ENCODE measurements around the gene ROBO4.

ROBO4 gene

GRCh38 chr11:124917115-124917637, 19.5 kb upstream of the ROBO4 start:
- POLR2A ChIA-PET, result no interaction called here
- DNase-seq (ENCODE audit: extremely low spot score), result no peak
- TF ChIP-seq FOXA1 (IDR thresholded peaks at IDR 0.05) (no peak), ZNF384 (IDR thresholded peaks at IDR 0.05) (no peak), HDGF (IDR thresholded peaks at IDR 0.05; ENCODE audit: borderline replicate concordance) (no peak), SP1 (IDR thresholded peaks at IDR 0.05) (no peak), FOXM1 (IDR thresholded peaks at IDR 0.05; ENCODE audit: borderline replicate concordance) (no peak), FOXK2 (IDR thresholded peaks at IDR 0.05) (no peak), BHLHE40 (IDR thresholded peaks at IDR 0.05; ENCODE audit: borderline replicate concordance) (no peak), PKNOX1 (IDR thresholded peaks at IDR 0.05) (no peak), TARDBP (IDR thresholded peaks at IDR 0.05) (no peak), NFRKB (IDR thresholded peaks at IDR 0.05) (no peak), LEF1 (IDR thresholded peaks at IDR 0.05; ENCODE audit: borderline replicate concordance) (no peak), L3MBTL2 (conservative IDR thresholded peaks at IDR 0.05) (no peak), SUZ12 (IDR thresholded peaks at IDR 0.05) (no peak), CTBP1 (IDR thresholded peaks at IDR 0.05; ENCODE audit: borderline replicate concordance) (no peak), ELF4 (IDR thresholded peaks at IDR 0.05) (no peak), ARNT (IDR thresholded peaks at IDR 0.05) (no peak)
- CTCF ChIA-PET, result no interaction called here

GRCh38 chr11:124916370-124916710, 18.7 kb upstream of the ROBO4 start:
- no peak for DNase-seq (ENCODE audit: extremely low spot score)
- CTCF ChIA-PET, result no interaction called here
- no peak for TF ChIP-seq ZNF384 (IDR thresholded peaks at IDR 0.05)
- no peak for TF ChIP-seq SP1 (IDR thresholded peaks at IDR 0.05)
- no peak for TF ChIP-seq FOXA1 (IDR thresholded peaks at IDR 0.05)
- POLR2A ChIA-PET, result interaction anchor here (0.7 kb wide), 1 partner anchor 40 kb away, joined by 3 read pairs; no protein-coding TSS in a partner anchor

GRCh38 chr11:124915541-124916369, 18.1 kb upstream of the ROBO4 start:
- TF ChIP-seq FOXA1 (IDR thresholded peaks at IDR 0.05) (no peak), SP1 (IDR thresholded peaks at IDR 0.05) (no peak), FOXK2 (IDR thresholded peaks at IDR 0.05) (no peak), CTBP1 (IDR thresholded peaks at IDR 0.05; ENCODE audit: borderline replicate concordance) (no peak), L3MBTL2 (conservative IDR thresholded peaks at IDR 0.05) (no peak), HDGF (IDR thresholded peaks at IDR 0.05; ENCODE audit: borderline replicate concordance) (no peak), TARDBP (IDR thresholded peaks at IDR 0.05) (no peak), BHLHE40 (IDR thresholded peaks at IDR 0.05; ENCODE audit: borderline replicate concordance) (no peak), ELF4 (IDR thresholded peaks at IDR 0.05) (no peak), FOXM1 (IDR thresholded peaks at IDR 0.05; ENCODE audit: borderline replicate concordance) (no peak), PKNOX1 (IDR thresholded peaks at IDR 0.05) (no peak), SUZ12 (IDR thresholded peaks at IDR 0.05) (no peak), ARNT (IDR thresholded peaks at IDR 0.05) (no peak), NFRKB (IDR thresholded peaks at IDR 0.05) (no peak), LEF1 (IDR thresholded peaks at IDR 0.05; ENCODE audit: borderline replicate concordance) (no peak)
- POLR2A ChIA-PET, result interaction anchor here (0.7 kb wide), 1 partner anchor 39 kb away, joined by 3 read pairs; no protein-coding TSS in a partner anchor
- DNase-seq (ENCODE audit: extremely low spot score), result no peak
- CTCF ChIA-PET, result no interaction called here

- ChIA-PET POLR2A (no interaction called here), CTCF (no interaction called here)
- no peak for DNase-seq (ENCODE audit: extremely low spot score)
- TF ChIP-seq FOXK2 (IDR thresholded peaks at IDR 0.05) (no peak), ARNT (IDR thresholded peaks at IDR 0.05) (no peak), SP1 (IDR thresholded peaks at IDR 0.05) (no peak), HDGF (IDR thresholded peaks at IDR 0.05; ENCODE audit: borderline replicate concordance) (no peak), CTBP1 (IDR thresholded peaks at IDR 0.05; ENCODE audit: borderline replicate concordance) (no peak), BHLHE40 (IDR thresholded peaks at IDR 0.05; ENCODE audit: borderline replicate concordance) (no peak), ELF4 (IDR thresholded peaks at IDR 0.05) (no peak), ZNF384 (IDR thresholded peaks at IDR 0.05) (no peak)
Measured at GRCh38 chr11:124902616-124903015, 5.0 kb upstream of the ROBO4 start.

- POLR2A ChIA-PET, result interaction anchor here (1.2 kb wide), 1 partner anchor 9 kb away, joined by 3 read pairs; no protein-coding TSS in a partner anchor
- DNase-seq (ENCODE audit: extremely low spot score), result no peak
- no peak for TF ChIP-seq NFRKB (IDR thresholded peaks at IDR 0.05)
- no peak for TF ChIP-seq L3MBTL2 (conservative IDR thresholded peaks at IDR 0.05)
- no peak for TF ChIP-seq FOXK2 (IDR thresholded peaks at IDR 0.05)
- TF ChIP-seq BHLHE40 (IDR thresholded peaks at IDR 0.05; ENCODE audit: borderline replicate concordance), result no peak
- no peak for TF ChIP-seq SUZ12 (IDR thresholded peaks at IDR 0.05)
- no peak for TF ChIP-seq FOXA1 (IDR thresholded peaks at IDR 0.05)
- no peak for TF ChIP-seq ZNF384 (IDR thresholded peaks at IDR 0.05)
- TF ChIP-seq CTBP1 (IDR thresholded peaks at IDR 0.05; ENCODE audit: borderline replicate concordance), result no peak
- TF ChIP-seq HDGF (IDR thresholded peaks at IDR 0.05; ENCODE audit: borderline replicate concordance), result no peak
- TF ChIP-seq FOXM1 (IDR thresholded peaks at IDR 0.05; ENCODE audit: borderline replicate concordance), result no peak
- no peak for TF ChIP-seq PKNOX1 (IDR thresholded peaks at IDR 0.05)
- no peak for TF ChIP-seq TARDBP (IDR thresholded peaks at IDR 0.05)
- TF ChIP-seq LEF1 (IDR thresholded peaks at IDR 0.05; ENCODE audit: borderline replicate concordance), result no peak
- TF ChIP-seq ELF4 (IDR thresholded peaks at IDR 0.05), result no peak
- no peak for TF ChIP-seq SP1 (IDR thresholded peaks at IDR 0.05)
- no peak for TF ChIP-seq ARNT (IDR thresholded peaks at IDR 0.05)
- CTCF ChIA-PET, result no interaction called here
Measured at GRCh38 chr11:124900464-124900863, 2.8 kb upstream of the ROBO4 start.

Data from HEK293T (cell line).